ENCODE measurements around the gene RTP5.
"Not testable (repeated sequence)": the region's sequence is repeated elsewhere in the genome, so short reads cannot be mapped to it uniquely, and the experiment has no call there.

RTP5 gene

DNA sequence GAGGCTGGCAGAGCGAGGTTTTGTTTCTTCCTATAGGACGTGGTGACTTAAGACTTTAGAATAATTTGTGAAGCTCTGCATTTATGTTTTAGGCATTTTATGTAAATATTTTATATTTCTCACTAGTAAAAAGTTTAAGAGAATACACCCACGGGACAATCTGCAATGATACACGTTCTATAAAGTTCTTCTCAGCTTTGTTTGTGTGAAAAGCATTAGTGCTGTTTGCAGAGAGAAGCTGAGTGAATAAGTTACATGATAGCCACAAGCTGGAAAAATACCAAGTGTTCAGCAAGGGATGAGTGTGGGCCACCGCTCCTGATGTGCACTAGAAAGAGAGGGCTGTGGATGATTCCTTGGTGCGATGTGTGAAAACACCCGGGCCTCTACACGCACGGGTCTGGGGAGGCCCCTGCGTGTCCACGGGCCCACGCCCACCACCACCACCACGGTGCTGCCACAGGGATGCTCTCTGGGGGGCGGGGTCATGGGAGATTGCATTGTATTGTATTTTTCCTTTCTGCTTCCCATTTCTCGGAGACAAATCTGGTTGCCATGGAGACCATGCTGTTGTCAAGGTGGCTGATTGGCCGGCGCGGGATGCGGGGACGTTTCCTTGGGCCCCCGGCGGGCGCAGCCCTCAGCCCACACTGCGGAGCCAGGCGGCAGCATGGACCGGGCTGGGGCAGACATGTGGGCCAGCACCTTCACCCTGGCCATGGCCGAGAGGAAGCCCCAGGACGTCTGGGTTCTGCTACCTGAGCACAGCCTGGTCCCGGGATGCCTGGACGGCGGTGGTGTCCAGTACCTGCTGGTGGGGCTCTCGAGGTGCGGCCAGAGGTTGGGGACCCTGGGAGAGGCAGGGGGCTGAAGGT is at the start of gene RTP5:
Gene RTP5, plus strand, starts transcription at position 643 of the 875 bp plus-strand sequence. Its CDS starts 28 bp downstream, at position 671.
- no peak for DNase-seq

DNA sequence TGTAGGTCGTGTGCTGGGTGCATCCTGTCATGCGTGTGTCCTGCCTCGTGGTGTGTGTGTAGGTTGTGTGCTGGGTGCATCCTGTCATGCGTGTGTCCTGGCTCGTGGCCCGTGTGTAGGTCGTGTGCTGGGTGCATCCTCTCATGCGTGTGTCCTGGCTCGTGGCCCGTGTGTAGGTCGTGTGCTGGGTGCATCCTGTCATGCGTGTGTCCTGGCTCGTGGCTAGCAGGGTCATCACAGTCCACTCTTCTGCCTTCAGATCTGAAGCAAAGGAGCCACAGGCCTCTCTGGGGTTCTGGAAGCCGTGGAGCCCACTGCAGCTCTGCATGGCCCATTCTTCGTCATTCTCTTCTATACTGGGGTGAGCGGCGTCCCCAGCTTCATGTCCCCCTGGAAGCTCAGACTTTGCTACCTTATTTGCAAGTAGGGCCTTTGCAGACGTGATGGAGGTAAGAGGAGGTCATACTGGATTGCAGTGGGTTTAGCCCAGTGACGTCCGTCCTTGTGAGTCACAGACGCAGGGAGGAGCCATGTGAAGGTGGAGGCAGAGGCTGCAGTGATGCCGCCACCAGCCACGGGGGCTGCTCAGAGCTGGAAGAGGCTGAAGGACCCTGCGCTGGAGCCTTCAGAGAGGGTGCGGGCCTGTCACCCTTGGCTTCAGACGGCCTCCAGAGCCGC is 49.4 kb upstream of the RTP5 start:
- not testable (repeated sequence) for DNase-seq

DNA sequence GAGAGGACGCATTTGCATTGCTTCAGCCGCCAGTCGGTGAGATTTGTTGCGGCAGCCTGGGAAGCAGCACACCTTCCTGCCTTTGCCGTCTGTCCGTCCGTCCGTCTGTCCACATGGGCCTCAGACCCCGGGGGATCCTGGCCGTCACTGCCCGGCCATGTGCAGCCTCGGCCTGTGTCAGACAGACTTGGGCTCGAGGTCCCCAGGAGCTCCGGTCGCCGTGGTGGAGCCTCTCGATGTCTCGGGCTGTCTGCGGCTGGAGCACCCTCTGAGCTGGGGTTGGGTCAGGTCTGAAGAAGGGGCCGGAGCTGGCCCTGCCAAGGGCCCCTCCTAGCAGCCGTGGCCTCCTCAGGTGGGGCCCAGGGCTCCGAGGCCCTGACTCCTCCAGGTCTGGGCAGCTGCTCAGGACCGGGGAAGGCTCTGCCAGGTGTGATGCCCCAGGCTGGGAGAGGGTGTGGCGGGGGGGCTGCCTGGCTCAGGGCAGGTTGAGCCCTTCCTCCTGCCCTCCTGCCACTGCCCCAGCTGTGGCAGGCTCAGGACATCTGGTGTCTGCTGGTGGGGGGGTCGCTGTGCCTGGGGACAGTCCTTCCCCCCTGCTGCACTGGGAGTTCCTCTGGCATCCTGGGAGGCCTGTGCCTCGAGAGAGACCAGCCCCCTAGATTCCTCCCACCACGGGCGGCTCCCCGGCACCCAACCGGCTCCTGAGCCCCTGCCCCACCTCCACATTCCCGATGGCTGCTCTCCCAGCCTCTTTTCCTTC is 48.7 kb upstream of the RTP5 start:
- DNase-seq = no peak

DNA sequence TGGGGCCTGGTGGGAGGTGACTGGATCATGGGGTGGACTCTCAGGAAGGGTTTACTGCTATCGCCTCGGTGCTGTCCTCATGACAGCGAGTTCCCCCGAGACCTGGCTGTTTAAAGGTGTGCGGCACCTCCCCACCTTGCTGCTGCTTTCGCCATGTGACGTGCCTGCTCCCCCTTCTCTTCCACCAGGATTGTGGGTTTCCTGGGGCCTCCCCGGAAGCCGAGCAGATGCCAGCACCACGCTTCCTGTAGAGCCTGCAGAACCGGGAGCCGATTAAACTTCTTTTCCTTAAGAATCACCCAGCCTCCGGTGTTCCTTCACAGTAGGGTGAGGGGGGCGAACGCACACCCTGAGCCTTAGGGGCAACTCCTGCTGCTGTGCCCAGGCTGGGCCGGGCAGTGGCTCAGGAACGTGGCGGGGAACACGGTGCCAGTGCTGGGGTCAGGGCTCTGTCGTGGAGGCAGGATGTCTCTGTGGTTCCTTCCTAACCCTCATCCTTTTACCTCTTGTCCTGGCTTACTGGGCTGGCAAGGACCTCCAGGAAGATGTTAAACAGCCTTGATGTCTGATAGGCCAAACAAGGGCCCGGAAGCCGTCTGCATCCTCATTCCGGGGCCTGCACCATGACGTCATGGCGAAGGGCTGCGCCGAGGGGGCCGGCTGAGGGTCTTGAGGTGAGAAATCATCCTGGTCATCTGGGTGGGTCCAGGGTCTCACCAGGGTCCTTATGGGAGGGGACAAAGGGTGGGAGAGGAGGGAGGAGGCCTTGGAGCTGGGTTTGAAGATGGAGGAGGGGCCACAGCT is 47.9 kb upstream of the RTP5 start:
- DNase-seq = no peak

DNA sequence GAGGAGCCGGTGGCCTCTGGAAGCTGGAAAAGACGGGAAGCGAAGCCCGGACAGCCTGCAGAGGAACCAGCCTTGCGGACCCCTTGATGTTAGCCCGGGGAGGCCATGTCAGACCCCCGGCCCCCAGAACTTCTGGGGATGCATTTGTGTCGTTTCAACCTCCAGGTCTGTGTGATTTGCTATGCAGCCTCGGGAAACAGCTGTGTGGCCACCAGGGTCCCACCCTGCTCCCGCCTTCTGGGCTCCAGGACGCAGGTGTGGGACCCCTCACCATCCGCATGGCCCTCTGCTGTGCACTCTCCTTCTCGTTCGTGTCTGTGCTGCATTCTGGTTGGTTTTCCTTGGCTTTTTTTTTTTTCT is 47.3 kb upstream of the RTP5 start:
- no peak for DNase-seq

DNA sequence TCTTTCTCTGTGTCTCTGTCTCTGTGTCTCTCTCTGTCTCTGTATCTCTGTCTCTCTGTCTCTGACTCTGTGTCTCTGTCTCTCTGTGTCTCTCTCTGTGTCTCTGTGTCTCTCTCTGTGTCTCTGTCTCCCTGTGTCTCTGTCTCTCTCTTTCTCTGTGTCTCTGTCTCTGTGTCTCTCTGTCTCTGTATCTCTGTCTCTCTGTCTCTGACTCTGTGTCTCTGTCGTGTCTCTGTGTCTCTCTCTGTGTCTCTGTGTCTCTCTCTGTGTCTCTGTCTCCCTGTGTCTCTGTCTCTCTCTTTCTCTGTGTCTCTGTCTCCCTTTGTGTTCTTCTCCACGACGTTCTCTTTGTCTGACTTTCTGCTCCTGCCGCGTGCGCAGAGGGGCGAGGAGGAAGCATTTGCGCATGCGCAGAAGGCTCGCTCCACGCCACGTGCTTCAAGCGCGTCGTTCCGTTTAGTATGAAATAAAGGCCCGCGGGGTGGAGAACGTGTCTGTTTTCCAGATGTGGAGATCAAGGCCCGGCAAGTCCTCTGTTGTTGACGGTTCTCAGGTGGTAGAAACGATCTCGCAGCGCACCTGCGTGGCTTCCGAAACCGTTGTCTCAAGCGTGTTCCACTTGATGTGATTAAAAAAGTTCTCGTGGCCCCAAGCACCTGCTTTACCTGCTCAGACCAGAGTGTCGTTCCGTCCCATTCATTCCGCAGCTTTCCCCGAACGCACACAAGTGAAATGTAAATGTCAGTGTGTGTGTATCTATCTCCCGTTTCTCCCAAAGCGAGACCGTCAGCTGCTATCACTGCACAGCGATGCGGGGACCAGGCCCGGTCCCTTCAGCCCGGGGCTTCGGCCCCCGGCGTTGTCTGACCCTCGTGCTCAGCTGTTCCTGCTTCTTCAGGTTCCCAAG is 45.7 kb upstream of the RTP5 start:
- not testable (repeated sequence) for DNase-seq

DNA sequence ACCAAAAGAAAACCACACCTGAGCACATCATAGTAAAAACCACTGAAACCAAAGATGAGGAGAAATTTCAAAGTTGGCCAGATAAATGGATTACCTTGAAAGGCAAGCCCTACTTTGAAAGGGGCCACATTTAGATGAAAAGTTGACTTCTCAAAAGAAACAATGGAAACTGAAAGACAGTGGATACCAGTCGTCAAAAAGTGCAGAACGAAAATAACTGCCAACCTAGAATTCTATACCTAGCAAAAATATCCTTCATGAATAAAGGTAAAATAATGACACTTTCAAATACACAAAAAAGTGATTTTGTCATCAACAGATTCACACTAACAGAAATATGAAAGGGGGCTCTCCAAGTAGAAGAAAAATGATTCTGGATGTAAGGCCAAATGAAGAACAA is 42.1 kb upstream of the RTP5 start:
- no peak for DNase-seq

DNA sequence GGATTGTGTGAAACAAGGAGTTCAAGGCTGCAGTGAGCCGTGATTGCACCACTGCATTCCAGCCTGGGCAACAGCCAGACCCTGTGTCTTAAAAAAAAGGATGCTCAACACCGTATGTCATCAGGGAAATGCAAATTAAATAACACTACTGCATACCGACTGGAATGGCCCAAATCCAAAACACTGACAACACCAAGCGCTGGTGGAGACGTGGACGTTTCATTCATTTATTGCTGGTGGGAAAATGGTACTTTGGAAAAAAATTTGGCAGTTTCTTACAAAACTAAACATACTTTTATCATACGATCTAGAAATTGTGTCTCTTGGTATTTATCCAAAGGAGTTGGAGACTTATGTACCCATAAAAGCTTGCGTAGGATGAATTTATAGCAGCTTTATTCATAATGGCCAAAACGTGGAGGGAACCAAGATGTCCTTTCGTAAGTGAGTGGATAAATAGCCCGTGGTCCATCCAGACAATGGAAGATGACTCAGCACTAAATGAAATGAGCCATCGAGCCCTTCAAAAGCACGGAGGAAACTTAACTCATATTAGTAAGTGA is 36.3 kb upstream of the RTP5 start:
- DNase-seq = no peak

DNA sequence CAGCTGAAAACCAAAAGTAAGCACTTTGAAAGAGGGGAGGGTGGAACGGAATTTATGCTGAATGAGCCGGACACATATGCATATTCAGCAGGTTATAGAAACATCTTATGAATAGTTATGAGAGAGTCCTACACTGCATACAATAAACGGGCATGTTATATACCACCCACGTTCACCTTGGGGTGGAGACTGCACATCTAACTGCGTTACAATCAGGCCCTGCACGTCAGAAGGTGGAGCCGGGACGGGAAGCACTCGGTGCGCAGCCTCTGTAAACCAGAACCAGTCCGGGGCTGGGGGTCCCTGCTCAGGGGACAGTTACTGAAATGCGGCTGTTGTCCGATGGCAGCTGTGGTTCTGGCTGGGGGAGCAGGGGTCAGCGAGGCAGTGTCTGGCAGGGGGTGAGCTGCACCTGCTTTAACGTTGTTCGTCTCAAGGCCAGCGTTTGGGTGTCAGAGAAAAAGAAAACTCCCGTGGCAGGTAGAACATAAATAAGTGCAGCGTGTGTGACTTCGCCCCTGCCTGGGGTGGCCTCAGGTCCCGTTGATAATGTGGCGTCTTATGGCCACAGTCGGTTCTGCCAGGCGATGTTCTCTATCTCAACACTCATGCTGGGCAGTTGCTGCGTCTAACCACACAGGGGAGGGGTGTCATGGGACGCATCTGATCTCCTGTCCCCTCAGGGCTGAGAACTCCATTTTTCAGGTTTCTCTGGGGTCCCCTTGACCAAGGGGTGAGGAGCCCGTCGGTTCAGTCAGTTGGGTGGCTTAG is 35.6 kb upstream of the RTP5 start:
- DNase-seq = not testable (repeated sequence)

DNA sequence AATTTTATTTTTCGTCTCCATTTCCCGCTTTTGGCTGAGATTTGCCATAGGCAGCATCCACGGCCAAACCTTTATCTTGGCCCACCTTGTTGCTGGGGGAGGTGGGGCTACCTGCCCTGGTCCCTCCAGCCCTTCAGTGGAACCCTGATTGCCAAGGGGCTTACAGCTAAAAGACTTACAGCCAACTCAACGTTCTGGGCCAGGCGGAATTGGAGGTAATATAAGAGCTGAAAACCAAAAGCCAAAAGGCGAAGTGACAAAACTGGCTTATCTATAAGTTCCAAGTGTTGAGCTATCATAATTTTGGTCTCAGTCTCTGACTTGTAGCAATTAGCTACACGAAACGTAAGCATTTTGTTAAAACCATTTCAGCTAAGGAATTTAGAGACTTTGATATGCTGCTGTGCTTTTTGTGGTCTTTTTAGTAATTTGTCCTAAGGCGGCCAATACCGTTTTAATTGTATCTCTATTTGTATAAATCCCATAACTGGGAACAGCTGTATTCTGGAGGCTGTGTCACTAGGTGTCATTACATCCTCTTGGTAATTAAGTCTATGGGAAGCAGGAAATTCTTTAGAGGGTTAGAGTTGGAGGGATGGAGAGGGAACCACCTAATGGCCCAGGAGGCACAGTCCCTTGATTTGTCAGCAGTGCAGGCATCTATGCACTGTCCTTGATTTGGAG is 34.9 kb upstream of the RTP5 start:
- DNase-seq = no peak

DNA sequence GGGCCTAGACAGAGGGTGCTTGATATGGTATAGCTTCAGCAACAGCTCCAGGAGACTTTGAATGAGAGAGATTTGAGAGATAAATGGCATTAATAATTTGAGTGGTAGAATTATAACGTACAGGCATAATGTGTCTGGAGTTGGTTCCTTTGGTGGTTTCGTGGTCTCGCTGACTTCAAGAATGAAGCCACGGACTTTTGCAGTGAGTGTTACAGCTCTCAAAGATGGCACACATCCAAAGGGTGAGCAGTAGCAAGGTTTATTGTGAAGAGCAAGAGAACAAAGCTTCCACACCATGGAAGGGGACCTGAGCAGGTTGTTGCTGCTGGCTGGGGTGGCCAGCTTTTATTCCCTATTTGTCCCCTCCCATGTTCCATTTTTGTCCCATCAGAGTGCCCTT is 33.9 kb upstream of the RTP5 start:
- DNase-seq = no peak

DNA sequence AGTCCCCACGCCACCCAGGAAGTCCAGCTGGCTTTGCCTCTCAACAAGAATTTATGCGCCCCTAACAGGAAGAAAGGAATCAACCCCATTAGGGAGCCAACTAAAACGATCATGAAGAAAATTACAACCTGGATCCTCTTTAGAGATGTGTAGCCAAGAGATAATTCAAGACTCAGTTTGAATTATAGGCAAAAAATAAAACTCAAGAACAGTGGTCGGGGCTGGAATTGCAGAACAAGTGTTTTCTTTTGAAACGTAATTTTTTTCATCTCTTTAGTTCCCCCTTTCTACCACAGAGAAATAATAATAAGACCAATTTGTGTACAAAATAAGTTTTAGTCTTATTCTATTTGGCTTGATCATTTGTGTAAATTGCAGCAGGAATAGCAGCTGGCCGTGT is 33.2 kb upstream of the RTP5 start:
- no peak for DNase-seq

DNA sequence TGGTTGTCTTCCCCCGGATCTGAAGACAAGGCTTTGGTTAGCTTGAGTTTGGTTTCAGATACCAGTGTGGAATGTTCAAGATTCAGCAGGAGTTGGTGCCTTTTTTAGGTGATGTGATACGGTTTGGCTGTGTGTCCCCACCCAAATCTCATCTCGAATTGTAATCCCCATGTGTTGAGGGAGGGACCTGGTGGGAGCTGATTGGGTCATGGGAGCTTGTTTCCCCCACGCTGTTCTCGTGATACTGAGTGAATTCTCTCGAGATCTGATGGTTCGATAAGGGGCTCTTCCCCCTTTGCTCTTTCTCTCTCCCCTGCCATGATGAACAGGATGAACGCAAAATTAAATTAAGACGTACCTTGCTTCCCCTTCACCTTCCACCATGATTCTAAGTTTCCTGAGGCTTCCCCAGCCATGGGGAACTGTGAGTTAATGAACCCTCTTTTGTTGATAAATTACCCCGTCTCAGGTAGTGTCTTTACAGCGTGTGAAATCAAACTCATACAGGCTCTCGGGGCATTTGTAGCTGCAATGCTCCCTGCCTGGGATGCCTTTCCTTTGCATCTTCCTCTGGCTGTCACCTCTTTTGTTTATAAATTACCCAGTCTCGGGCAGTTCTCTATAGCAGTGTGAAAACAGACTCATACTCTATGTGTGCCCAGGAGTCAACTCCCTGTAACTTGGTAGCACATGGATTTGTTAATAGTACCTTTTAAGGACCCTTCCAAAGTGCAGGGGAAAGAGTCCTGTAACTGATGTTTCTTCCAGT is 32.1 kb upstream of the RTP5 start:
- DNase-seq = no peak

DNA sequence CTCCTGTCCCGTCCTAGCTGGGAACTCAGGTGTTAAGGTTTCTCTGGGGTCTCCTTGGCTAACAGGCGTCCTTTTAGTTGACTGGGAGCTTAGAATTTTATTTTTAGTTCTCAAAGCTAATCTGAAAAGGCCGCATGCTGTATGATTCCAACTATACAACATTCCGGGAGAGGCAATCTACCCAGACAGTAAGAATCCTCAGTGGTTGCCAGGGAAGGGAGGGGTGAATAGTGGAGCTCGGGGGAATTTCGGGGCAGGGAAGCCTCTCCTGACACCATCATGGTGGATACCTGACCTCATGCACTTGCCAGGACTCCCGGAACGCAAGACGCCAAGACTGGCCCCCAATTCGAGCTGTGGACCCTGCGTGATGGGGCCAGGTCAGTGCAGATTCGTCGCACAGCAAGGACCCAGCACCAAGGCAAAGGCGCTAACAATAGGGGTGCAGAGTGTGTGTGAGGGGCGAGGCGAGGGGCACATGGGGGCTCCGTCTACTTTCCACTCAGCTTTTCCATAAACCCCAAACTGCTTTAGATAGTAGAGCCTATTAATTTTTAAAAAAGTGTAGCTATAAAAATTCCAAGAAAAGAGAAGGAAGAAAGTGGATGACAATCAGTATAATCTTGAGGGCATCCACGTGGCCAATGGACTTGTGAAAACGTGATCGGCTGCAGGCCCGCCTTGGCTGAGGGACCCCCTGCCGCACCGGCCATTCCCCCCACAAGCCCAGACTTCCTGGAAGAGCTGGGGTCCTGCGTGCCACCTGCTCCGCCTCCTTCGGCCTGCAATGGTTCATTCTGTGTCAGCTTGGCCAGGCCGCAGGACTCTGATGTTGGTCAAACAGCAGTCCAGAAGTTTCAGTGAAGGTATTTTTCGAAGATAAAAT is 28.1 kb upstream of the RTP5 start:
- DNase-seq = no peak

DNA sequence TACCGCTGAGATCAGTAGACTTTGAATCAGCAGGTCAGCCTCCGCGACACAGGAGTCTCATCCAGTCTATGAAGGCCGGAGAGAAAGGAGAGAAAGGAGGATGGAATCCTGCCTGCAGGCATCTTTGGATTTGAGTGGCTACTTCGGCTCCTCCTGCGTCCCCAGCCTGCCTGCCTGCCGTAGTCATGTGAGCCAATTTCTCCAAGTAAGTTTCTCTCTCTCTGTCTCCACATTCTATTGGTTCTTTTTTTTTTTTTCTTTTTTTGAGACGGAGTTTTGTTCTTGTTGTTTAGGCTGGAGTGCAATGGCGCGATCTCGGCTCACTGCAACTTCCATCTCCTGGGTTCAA is 27.5 kb upstream of the RTP5 start:
- no peak for DNase-seq

DNA sequence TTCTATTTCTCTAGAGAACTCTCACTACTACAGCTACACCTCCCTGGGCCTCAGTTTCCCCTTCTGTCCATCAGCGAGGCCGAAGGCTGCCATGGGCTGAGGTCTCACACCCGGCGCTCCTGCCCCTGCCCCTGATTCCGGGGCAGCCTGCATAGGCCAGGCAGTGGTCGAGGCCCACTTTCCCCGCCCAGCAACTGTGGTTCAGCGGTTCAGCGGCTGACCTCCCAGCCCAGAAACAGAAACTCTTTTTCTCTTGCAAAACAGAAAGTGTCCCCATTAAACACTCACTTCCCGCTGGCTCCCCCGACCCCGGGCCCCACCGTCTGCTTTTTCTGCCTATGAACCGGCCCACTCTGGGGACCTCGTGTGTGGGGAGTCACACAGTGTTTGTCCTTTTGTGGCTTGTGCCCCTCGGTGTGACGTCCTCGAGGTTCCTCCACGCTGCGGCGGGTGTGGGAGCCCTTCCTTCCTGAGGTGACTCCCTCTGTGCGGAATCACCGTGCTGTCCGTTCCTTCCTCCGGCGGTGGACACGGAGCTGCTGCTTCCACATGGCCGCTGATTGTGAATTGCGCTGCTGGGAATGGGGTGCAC is 26.8 kb upstream of the RTP5 start:
- no peak for DNase-seq

DNA sequence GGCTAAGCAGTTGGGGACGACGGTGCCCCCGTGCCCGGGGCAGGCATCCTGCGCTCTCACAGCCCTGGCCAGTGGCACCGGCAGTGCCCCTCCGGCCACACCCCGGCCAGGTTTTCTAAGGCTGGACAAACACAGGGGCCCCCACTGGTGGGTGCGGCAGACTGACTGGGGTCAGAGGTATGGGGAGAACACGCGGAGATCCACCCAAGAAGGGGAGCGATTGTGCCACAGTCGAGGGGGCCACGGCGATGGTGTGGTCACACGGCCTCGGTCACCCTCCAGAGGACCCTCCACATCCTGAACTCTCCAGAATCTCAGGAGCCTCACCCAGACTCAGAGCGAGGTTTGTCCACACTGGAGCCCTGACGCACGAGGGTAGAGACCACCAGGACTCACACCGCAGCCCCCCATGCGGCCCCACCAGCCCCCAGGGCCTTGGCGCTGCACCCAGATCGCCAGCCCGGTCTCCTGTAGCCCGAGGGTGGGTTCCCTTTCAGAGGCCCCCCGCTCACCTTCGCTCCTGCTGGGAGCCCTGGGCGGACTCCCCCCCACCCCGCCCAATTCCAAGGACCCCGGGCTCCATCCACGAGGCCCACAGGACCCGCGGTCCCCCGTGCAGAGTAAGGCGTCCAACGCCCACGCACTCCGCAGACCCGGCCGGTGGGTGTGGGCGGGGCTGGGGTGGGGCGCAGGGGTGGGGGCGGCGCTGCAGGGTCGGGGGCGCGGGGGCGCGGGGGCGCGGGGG is 26.0 kb upstream of the RTP5 start:
- DNase-seq = no peak

Data from NCI-H1436 treated with DMSO at 0.1 percent for 48 hours (cell line).